ENCODE measurements around the gene PRX.

Gene PRX

GRCh38 chr19:40357640-40358039 is 55.5 kb downstream of the PRX start:
- H3K4me3 ChIP-seq (ENCODE audit: control insufficient read depth, low read depth, low read length), result no peak overlapping the region
- no peak for DNase-seq (ENCODE audit: low read depth)
- TF ChIP-seq, protein P1, sequence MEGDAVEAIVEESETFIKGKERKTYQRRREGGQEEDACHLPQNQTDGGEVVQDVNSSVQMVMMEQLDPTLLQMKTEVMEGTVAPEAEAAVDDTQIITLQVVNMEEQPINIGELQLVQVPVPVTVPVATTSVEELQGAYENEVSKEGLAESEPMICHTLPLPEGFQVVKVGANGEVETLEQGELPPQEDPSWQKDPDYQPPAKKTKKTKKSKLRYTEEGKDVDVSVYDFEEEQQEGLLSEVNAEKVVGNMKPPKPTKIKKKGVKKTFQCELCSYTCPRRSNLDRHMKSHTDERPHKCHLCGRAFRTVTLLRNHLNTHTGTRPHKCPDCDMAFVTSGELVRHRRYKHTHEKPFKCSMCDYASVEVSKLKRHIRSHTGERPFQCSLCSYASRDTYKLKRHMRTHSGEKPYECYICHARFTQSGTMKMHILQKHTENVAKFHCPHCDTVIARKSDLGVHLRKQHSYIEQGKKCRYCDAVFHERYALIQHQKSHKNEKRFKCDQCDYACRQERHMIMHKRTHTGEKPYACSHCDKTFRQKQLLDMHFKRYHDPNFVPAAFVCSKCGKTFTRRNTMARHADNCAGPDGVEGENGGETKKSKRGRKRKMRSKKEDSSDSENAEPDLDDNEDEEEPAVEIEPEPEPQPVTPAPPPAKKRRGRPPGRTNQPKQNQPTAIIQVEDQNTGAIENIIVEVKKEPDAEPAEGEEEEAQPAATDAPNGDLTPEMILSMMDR (conservative IDR thresholded peaks at IDR 0.05; ENCODE audit: control insufficient read depth, insufficient read depth, low read depth, low read length), result no peak

GRCh38 chr19:40356681-40357595 is 56.2 kb downstream of the PRX start:
- no peak for DNase-seq (ENCODE audit: low read depth)
- H3K4me3 ChIP-seq (ENCODE audit: control insufficient read depth, low read depth, low read length), result no peak overlapping the region
- TF ChIP-seq, protein P1 (conservative IDR thresholded peaks at IDR 0.05; ENCODE audit: control insufficient read depth, insufficient read depth, low read depth, low read length), result no peak

GRCh38 chr19:40355975-40356680 is 57.0 kb downstream of the PRX start:
- TF ChIP-seq, protein P1 (conservative IDR thresholded peaks at IDR 0.05; ENCODE audit: control insufficient read depth, insufficient read depth, low read depth, low read length), result no peak
- no peak overlapping the region for H3K4me3 ChIP-seq (ENCODE audit: control insufficient read depth, low read depth, low read length)
- DNase-seq (ENCODE audit: low read depth), result no peak

- peak; percentile 79 for DNase-seq (ENCODE audit: low read depth)
- peak overlapping the region; percentile 96 for H3K4me3 ChIP-seq (ENCODE audit: control insufficient read depth, low read depth, low read length)
- TF ChIP-seq, protein P1 (conservative IDR thresholded peaks at IDR 0.05; ENCODE audit: control insufficient read depth, insufficient read depth, low read depth, low read length), result no peak
These were observed 64.1 kb downstream of the PRX start for GRCh38 chr19:40348961-40349507.

- TF ChIP-seq, protein P1 (conservative IDR thresholded peaks at IDR 0.05; ENCODE audit: control insufficient read depth, insufficient read depth, low read depth, low read length), result no peak
- H3K4me3 ChIP-seq (ENCODE audit: control insufficient read depth, low read depth, low read length), result peak within 1 kb of the TSS; percentile 96
- peak; percentile 98 for DNase-seq (ENCODE audit: low read depth)
These were observed 64.9 kb downstream of the PRX start, which contains the start of the genes C19orf47 and PLD3 for GRCh38 chr19:40348125-40348913. Gene C19orf47 (minus strand): TSS chr19:40348397. CDS start chr19:40341857, 6,540 bp downstream. Gene PLD3 (plus strand): TSS chr19:40348695. CDS start chr19:40366484, 17,789 bp downstream.

- DNase-seq (ENCODE audit: low read depth), result no peak
- H3K4me3 ChIP-seq (ENCODE audit: control insufficient read depth, low read depth, low read length), result no peak overlapping the region
- TF ChIP-seq, protein P1 (conservative IDR thresholded peaks at IDR 0.05; ENCODE audit: control insufficient read depth, insufficient read depth, low read depth, low read length), result no peak
These were observed 68.8 kb downstream of the PRX start for GRCh38 chr19:40344422-40344821.

Measured in fibroblast of mammary gland (primary cell).